SK-N-SH treated with all-trans-retinoic acid at 6 μM for 48 hours (cell line): ENCODE measurements around the gene ADIRF.

Experiments
- CREB5 ChIP-seq: fragments of 250-450 bp; sonication (Bioruptor Pico); IDR thresholded peaks from 2 replicates; pipeline ENCODE4 v1.5.1; 2020; ENCODE audit warnings: low read depth, mild to moderate bottlenecking, moderate library complexity
- CSDC2 ChIP-seq: fragments of 250-450 bp; sonication (Bioruptor Pico); IDR thresholded peaks from 2 replicates; pipeline ENCODE4 v1.5.0; 2020; ENCODE audit warnings: mild to moderate bottlenecking, moderate library complexity
- CSRNP3 ChIP-seq: fragments of 250-450 bp; sonication (Bioruptor Pico); IDR thresholded peaks from 2 replicates; pipeline ENCODE4 v1.5.1; 2021; ENCODE audit warnings: mild to moderate bottlenecking, moderate library complexity
- GLIS3 ChIP-seq: fragments of 250-450 bp; sonication (Bioruptor Pico); IDR thresholded peaks from 2 replicates; pipeline ENCODE4 v1.5.0; 2020; ENCODE audit warnings: mild to moderate bottlenecking, moderate library complexity
- ISL1 ChIP-seq: fragments of 250-450 bp; sonication (Bioruptor Pico); IDR thresholded peaks from 2 replicates; pipeline ENCODE4 v2.1.2; 2022; ENCODE audit warnings: mild to moderate bottlenecking, moderate library complexity
- PATZ1 ChIP-seq: fragments of 250-450 bp; sonication (Bioruptor Pico); IDR thresholded peaks from 2 replicates; pipeline ENCODE4 v1.8.0; 2020; ENCODE audit warnings: mild to moderate bottlenecking, moderate library complexity, borderline replicate concordance
- PPARA ChIP-seq: fragments of 250-450 bp; sonication (Bioruptor Pico); IDR thresholded peaks from 2 replicates; pipeline ENCODE4 v1.5.0; 2020; ENCODE audit warnings: mild to moderate bottlenecking, borderline replicate concordance
- RARB ChIP-seq: fragments of 250-450 bp; sonication (Bioruptor Pico); IDR thresholded peaks from 2 replicates; pipeline ENCODE4 v1.8.0; 2021; ENCODE audit warnings: mild to moderate bottlenecking, moderate library complexity
- TCF4 ChIP-seq: fragments of 250-450 bp; sonication (Bioruptor Pico); IDR thresholded peaks from 2 replicates; pipeline ENCODE4 v1.8.0; 2021; ENCODE audit warnings: mild to moderate bottlenecking, moderate library complexity, borderline replicate concordance
- TSHZ2 ChIP-seq: fragments of 250-450 bp; sonication (Bioruptor Pico); IDR thresholded peaks from 2 replicates; pipeline ENCODE4 v1.5.0; 2020; ENCODE audit warnings: mild to moderate bottlenecking, moderate library complexity
- ZC3H10 ChIP-seq: fragments of 250-450 bp; sonication (Bioruptor Pico); IDR thresholded peaks from 2 replicates; pipeline ENCODE4 v1.5.1; 2021; ENCODE audit warnings: mild to moderate bottlenecking, moderate library complexity
- ZNF565 ChIP-seq: fragments of 450-650 bp; formaldehyde crosslinking; conservative IDR thresholded peaks from 2 replicates; pipeline ENCODE4 v1.5.0; 2020; ENCODE audit warnings: low read depth, mild to moderate bottlenecking, moderate library complexity
- ZNF70 ChIP-seq: fragments of 450-650 bp; formaldehyde crosslinking; IDR thresholded peaks from 2 replicates; pipeline ENCODE4 v1.5.0; 2020; ENCODE audit warnings: mild to moderate bottlenecking, moderate library complexity

GRCh38 chr10:86944907-86945306 is 23.4 kb upstream of the ADIRF start:
- no peak for TF ChIP-seq PATZ1 (CRISPR knock-in tag)
- TF ChIP-seq ZC3H10 (CRISPR knock-in tag): no peak
- TF ChIP-seq TSHZ2 (CRISPR knock-in tag): no peak
- no peak for TF ChIP-seq RARB (CRISPR knock-in tag)
- no peak for TF ChIP-seq CREB5
- TF ChIP-seq TCF4 (CRISPR knock-in tag): no peak
- no peak for TF ChIP-seq ZNF565
- TF ChIP-seq GLIS3: no peak
- TF ChIP-seq ISL1 (CRISPR knock-in tag): no peak
- no peak for TF ChIP-seq CSDC2 (CRISPR knock-in tag)
- TF ChIP-seq PPARA (CRISPR knock-in tag): no peak
- TF ChIP-seq CSRNP3 (CRISPR knock-in tag): no peak
- no peak for TF ChIP-seq ZNF70 (CRISPR knock-in tag)
